ENCODE measurements around the gene EFL1.

The EFL1 gene

DNA sequence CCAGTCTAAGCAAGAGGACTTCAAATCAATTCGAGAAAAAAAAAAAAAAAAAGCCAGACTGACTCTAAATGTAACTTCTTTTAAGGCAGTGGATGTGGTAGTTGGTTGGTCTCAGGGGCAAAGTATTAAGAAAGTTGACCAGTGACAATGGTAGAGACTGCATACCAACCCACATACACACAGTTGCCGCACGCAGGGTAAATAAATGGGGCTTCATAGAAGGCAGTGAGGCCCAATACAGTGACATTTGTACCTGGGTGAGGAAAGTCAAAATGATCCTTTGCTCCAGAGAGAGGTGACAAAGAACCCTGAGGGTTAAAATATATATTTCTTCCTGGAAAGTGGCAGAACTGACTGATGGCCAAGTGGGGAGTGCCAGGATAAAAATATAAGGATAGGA is 116.0 kb downstream of the EFL1 start:
- no peak for DNase-seq

DNA sequence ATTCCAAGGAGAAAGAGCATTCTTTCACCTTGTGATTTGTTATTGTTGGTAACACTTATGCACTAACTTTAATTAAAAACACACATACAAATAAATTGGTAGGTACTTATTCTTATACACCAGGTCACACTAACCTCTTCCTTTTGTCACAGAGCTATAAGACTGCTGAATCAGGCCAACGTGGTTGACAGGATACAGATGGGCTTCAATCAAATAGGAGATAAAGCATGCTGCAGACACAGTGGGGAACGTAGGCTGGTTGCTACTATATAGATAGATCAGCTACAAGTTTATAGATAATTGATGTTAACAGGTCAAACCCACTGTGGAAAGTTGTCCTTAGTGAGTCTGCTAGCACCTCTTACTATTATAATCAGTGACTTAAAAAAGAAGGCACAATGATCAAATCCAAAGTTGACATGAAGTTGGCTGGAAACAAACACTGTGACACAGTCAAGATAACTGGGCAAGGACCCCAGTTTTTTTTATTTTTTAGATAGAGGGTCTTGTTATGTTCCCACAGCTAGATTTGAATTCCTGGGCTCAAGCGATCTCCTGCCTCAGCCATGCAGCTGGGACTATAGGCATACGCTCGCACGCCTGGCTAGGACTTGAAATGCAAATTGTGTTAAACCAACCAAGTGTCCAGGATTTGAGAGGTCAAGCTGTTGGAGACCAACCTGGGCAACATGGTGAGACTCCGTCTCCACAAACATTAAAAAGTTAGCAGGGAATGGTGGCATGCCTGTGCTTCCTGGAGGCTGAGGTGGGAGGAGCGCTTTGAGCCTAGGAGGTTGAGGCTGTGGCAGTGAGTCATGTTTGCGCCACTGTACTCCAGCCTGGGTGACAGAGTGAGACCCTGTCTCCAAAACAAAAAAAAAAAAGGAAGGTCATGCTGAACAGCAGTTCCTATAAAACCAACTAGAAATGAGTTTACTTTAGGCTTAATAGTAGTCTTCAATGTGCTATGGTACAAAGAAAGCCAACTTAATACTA is 118.8 kb downstream of the EFL1 start:
- no peak for DNase-seq

DNA sequence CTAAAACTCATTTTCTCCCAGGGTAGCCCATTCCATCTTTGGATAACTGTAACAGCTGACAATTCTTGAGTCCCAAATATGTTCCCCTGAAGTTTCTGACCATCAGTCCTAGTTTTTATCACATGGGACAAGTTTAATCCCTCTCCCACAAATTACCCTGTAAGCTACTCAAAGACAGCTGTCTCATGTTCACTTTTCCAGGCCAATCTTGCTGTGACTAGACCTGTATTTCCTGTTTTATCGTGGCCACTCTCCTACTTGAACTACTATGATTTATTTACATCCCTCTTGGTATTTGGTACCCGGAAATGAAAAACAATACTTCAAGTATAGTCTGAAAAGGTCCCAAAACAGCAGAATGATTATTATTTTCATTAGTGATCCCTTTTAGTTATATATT is 121.6 kb downstream of the EFL1 start:
- DNase-seq = no peak

DNA sequence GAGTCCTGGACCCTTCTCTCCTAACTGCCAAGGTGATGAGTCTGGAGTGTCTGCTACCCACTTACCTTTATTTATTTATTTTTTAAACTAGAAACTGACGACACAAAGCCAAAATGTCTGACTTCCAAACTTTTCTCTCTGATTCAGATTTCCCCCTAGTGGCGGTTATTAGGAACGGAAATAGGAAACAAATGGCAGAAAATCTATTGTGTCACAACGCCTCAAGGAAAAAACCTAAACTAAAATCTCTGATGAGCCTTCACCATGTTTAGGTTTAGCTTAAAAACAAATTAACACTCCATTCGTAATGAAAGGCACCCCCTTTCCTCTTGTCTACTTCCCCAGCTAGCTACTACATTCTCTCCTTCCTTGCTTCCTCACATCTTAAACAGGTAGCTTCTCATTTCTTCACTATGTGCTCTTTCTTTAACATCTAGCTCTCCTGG is 122.7 kb downstream of the EFL1 start:
- DNase-seq = no peak

DNA sequence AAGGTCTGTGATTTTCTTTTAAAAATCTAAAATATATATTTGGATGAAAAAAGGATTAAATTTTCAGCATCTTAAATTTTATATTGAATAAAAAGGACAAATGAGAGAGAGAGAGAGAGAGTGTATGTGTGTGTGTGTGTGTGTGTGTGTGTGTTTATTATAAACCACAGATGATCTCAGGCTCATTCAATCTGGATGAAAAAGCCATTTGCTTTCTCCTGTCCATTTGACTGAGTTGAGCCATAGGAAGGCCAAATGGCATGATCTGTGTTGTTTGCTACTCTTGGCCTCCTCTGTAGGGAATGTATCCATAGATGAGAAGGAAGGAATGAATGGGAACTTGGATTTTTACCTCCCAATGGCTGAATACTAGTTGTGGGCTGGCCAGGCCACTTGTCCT is 124.2 kb downstream of the EFL1 start:
- no peak for DNase-seq

DNA sequence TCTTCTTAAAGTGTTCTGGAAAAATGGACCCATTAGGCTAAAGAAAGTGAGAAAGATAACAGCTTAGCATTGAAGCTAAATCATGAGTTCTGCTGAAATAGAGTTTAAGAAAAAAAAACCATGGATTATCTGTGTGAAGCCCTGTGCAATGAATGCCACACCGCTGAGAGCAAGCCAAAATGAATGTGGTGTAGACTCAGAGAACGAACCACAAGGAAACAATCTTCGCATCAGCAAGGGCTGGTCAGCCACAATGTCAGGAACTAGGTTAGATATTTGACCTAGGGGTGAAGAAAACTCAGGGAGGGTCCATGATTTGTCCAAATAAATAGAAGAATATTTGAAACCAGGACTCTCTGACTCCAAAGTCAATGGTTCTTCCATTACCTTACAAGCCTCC is 125.3 kb downstream of the EFL1 start:
- no peak for DNase-seq

DNA sequence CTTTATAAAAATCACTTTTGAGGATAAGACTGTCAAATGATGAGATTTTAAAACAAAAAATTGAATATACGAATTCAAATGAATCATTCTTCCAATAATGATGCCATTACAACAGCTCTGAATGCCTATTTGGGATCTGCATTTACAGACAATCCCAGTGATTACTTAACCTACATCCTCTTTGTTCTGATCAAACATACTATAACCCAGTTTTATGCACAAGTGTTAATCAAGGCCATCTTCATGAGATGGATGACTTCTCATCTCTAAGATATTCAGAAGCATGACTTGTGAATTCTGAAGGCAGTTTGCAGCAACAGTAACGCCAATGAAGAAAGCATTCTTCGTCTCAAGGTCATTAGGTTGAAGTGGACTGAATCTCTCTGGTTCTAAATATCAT is 126.4 kb downstream of the EFL1 start:
- no peak for DNase-seq

DNA sequence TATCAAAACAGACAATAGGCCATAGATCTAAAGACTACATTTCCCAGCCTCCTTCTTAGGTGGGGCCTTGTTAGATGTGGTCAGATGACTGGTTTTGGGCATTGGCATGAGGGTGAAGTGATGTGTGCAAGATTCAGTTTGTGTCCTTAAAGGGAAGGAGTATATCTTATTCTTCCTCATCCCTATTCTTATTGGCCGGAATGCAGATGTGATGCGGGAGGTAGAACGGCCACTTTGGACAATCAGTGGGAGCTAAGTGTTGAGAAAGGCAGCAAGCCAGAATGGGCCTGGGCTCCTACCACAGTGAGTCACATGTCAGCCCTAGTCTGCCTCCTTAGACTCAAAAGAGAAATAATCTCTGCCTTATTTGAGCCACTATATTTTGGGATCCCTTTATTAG is 126.9 kb downstream of the EFL1 start:
- no peak for DNase-seq

DNA sequence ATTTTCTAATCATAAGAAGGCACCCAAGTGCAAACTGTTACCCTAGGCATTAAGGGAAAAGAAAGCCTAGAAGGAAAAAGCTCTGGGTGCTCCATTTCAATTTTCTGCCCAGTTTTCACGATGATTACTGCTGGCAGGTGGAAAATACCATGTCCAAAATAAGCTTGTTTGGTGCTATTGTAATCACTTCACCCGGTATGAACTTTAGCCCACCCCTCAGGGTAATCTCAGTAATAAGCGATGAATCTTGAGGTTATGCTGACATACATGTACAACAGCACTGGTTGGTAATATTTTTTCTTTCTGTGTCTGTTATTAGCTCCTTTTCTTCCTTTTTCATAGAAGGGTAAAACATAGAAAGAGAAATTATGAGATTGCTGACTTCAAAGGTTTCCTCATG is 128.1 kb downstream of the EFL1 start:
- DNase-seq = no peak

DNA sequence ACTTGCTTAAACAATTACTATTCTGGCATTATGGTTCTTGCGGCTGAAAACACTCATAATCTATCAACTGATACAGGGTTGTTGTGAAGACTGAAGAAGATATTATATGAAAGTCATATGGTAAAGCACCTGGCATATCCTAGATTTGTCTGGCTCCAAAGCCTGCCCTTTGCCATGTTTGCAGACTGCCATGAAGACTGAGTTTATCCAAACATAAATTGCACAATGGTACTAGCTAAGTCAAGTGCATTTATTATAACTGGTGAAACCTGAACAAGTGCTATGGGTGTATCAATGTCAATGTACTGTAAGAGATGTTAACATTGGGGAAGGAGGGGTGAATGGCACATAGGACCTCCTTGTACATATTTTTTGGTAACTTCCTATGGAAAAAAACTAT is 129.3 kb downstream of the EFL1 start:
- DNase-seq = no peak

DNA sequence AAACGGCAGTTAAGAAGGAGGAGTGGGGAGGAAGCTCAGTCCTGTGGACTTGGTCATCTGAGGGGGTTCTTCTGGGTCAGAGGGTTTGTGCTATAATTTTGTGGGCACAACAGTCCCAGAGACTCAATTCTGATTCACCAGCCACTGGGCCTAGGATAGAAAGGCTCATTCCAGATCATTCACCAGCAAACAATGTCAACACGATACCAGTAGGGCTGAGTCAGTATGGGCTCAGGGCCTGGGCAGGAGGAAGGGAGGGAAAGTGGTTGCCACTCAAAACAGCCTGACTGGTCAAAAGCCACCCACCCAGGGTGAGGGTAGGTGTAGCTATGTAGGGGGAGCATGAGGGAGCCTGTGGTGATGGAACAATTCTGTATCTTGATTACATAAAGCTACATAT is 129.8 kb downstream of the EFL1 start:
- DNase-seq = peak; percentile 36

DNA sequence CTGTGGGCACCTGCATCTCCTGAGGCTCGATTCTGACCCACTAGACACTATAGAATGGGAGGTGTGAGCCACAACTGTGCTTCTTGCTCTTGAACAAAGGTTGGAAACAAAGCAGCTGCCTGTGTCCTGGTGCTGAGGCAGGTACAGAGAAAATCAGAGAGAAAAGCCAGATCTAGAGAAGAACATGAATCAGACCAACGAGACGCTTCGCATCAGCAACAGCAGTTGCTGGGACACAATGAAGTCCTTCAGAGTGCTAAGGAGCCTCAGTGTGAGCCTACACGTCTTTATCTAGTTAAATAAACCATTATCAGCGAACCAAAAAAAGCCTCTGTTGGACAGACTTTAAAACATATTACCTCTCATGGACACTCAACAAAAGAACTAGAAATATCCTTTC is 130.4 kb downstream of the EFL1 start:
- no peak for DNase-seq

DNA sequence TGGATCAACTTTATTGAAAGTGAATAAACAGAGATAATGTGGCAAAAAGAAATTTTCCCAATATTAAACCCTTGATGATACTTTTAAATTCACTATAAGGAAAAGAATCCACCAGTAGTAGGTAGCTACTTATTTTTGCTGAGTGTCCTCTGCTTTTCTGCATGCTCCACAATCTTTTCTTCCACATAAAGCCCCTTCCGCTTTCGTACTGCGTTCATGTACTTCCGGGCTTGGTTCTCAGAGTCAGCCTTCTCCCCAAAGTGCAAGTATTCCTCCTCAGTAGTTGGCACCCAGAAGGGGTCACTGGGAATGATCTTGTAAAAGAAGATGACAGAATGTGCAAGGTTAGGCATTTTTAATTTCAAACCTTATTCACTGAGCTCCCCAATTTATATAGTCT is 132.3 kb downstream of the EFL1 start:
- DNase-seq = no peak

DNA sequence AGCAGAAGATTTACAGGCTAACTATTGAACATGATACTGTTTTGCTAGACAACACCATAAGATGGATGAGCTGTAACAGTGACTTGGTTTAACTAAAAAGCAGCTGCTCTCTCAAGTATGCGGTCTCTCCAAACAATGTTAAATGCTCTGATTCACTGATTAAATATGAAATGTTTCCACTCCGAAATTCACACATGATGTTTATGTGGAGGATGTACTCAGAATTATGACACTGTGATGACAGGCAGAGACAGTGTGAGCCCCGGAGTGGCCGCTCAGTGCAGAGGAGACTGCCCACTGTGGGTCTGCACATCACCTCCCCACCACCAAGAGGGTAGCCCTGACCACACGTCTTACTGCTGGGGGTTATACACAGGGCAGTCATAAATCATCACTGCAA is 132.8 kb downstream of the EFL1 start:
- no peak for DNase-seq

DNA sequence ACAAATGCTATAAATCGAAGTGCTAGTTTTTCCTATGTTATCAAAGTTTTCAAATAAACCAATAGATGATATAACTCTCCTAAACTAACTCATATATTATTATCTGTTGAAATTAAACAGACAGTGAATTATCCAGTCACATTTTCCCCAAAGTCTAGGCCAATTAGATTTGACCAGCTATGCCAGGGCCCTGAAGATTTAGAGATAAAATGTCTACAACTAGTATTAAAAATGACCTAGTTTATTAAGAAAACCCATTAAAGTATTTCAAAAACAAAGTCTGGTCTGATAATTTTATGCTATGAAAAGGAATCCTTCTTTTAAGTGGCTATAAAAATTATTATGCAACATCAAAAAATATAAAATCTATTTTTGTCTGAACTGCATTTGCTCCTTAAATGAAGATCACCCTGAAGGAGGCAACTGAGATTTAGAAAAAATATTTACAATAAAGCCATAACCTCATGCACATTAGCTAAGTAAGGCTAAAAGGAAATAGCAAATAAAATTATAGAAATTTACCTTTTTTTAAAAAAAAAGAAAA is 133.3 kb downstream of the EFL1 start:
- DNase-seq = no peak

DNA sequence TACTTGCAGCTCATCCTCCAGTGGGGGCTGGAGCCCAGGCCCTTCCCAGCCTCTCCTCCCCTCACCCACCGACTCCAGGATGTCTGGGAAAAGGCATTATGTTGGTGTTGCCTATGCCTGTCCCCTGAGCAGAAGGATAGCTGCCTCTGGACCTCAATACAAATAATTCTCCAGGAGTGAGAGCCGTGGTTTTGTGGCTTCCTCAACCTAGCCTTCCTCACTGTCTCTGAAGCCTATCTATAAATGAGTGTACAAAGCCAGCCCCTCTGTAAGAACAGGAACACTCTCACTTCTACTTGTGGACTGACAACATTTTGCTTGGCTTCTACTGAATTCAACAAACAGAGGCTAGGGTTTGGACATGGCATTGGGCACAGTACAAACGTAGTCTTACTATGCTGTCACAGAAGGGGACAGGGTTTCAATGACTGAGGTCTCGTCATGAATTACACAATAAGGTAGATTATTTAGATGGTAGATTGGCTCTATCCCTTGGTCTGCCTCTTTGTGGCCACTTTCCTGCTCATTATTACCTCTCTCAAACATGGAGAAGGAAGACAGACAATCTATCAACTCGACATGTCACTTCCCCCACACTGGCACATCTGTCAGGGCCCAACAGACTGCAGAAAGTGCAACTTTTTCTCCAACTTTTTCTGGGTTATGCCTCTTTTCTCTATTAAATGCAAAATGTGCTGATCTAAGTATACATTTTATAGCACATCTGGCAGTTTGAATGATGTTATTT is 134.0 kb downstream of the EFL1 start:
- DNase-seq = no peak

DNA sequence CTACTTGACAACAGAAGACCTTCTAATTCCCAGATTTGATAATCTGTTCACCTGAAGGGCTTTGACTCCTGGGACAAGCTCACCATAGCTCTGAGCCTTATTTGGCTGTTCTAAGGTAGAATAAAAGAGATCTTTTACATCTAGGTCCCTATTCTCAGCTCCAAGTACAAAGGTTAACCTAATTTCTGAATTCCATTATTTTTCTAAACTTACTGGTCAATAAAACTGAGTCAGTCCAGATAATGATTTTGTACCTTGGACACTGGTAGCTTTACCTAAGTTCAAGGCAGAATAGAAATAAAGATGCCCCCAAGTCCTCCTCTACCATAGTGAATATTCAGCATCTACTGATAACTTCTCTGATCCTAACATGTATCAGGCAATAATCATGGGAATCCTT is 135.0 kb downstream of the EFL1 start:
- no peak for DNase-seq

DNA sequence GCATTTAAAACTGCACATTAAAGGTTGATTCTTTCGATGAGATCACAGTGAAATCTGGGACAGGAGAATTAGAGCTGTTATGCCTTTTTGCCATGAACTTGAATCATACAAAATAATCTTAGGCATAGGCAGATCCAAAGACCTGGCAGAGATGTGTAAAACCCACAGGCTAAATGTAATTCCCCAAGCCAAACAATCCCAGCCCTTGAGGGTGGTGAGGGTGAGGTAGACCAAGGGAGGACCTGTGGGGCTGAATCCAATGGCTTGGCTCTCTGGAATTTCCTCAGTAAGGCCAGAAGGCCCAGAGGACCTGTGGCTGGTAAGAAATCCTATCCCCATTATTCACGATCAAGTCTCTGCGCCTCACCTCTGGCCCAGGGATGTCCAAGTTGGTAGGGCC is 136.2 kb downstream of the EFL1 start:
- no peak for DNase-seq

DNA sequence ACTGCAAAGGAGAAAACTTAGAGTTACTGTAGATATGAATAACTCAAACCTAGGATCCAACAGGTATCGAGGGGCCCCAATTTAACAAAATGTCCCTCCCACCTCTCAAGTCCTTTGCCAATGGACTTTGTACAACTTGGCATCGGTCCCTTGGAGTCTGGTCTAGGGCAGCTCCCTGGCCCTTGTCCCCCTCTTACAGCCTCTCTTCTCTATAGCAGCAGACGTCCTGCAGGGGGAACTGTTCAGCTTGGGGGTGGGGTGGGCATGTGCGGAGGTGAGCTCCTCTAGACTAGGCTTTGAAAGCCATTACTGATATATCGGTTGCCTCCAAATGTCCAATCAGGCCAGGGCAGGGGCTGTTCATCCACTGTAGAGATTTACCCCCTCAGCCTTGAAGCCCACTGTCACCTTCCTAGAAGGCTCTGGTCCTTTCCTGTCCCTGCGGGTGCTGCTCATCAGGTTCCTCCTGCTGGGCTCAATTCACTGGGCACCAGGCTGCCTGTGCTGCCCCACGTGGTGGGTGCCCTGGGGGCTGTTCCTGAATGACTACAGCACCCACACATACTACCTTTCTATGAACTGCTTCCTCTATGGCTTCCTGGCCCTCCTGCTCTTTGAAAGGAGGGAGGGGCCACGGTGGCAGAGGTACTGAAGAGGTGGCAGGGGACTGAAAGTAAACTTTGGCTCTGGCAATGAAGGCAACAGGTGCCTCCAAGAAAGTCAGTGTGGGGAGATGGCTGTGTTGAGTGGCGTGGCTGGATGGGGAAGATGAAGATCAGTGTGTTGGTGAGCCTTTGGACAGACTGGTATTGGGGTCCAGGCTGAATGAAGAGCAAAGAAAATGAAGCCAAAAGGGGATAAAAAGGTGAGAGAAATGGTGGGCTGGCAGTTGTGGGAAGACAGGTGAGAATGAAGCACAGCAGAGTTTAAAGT is 137.9 kb downstream of the EFL1 start:
- no peak for DNase-seq

DNA sequence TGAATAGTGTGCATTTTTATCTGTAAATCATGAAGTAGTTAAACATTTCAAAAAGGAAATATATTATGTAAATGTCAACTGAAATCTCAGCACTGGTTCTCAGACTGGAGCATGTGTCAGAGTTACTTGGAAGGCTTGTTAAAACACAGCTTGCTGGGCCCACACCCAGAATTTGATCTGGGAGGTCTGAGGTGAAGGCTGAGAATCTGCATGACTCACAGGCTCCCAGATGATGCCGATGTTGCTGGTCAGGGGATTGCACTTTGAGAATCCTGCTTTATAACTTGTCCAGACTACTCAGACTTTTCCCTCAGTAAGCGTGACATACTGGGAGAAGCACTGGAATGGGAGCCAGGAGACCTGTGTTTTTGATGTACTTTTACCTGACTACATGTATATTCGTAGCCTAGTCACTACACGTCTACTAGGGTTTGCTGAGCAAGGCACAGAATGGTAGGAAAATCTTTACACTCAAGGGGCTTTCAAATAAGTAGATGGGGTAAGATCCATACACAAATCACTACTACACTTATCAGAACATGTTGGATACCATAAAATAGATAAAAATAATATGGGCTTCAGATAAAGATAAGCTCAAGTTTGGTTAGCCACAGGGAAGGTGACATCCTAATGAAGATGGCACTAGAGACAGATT is 139.7 kb downstream of the EFL1 start:
- DNase-seq = peak; percentile 61

DNA sequence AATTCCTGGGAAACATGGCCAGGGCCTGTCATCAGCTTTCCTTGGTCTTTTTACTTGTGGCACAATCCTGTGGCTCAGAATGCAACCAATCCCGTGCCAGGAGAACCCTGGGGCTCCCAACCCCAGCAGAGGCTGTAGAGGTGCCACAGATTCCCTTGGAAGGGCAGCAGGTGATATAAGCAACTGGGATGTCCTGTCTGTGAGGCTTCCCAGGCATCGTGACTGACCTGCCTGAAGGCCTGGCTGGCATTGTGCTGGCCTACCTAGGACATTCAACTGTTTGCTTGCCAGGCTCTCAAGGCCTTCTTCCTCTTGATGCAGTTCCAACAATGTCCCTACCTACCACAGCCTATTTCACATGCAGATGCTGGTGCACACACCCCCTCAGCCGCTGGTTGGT is 144.5 kb downstream of the EFL1 start:
- DNase-seq = no peak

DNA sequence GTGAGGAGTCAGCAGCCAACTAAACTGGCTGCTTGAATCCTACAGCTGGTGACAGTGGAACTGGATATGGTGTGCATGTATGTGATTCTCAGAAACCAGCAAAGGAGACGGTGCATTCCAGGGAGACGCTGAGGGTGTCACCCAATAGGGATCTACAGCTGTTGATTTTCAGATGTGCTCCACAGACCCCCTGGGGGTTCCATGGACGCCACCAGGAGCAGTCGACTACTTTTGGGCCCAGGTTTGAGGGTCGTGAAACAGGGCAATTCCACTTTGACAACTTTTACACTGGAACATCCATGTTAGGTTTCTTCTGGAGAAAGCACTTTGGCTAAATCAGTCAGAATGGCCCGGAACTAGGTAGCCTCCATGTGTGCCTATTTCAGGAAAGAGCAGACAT is 145.2 kb downstream of the EFL1 start:
- DNase-seq = no peak
